Lung (tissue), 12 donors: ENCODE measurements around the gene NQO1. TPM values are rescaled to one million over a fixed set of nuclear protein-coding genes. Genes with fewer than 3 reads are reported as not detected.
A peak's percentile ranks its signal among the peaks of the same experiment; 100 is the strongest.
"Not testable (repeated sequence)": the region's sequence is repeated elsewhere in the genome, so short reads cannot be mapped to it uniquely, and the experiment has no call there.

Experiments
- ATAC-seq: fragments of 200-7000 bp; cut with Tn5 transposase; one replicate; pipeline ENCODE4 v1.9.1; 2020; ENCODE audit warnings: moderate number of reproducible peaks; ENCODE audit not compliant: insufficient read depth, low FRiP score
- DNase-seq, 3 donors: peaks; one replicate each; pipeline ENCODE4 v3.0.0-alpha.2; 2013 to 2017
- H3K27ac ChIP-seq, 2 donors: one replicate each; pipeline ENCODE4 v1.5.1; 2013; ENCODE audit warnings: mild to moderate bottlenecking in 2 of 2, moderate library complexity in 2 of 2, control low read depth in 1 of 2, inconsistent platforms in 1 of 2, low read depth in 1 of 2, low read length in 1 of 2
- H3K27me3 ChIP-seq, 3 donors: one replicate each; pipeline ENCODE4 v1.5.1; 2013; ENCODE audit warnings: low read length in 2 of 3; ENCODE audit not compliant: control insufficient read depth in 3 of 3, insufficient read depth in 3 of 3
- H3K36me3 ChIP-seq, 4 donors: one replicate each; pipeline ENCODE4 v1.5.1; 2013; ENCODE audit warnings: low read length in 4 of 4, mild to moderate bottlenecking in 1 of 4, moderate library complexity in 1 of 4; ENCODE audit not compliant: control insufficient read depth in 4 of 4, insufficient read depth in 4 of 4
- H3K4me1 ChIP-seq, 5 donors: one replicate each; pipeline ENCODE4 v1.5.1; 2013; ENCODE audit warnings: low read length in 5 of 5, mild to moderate bottlenecking in 2 of 5, moderate library complexity in 1 of 5; ENCODE audit not compliant: control insufficient read depth in 5 of 5, insufficient read depth in 5 of 5
- H3K4me3 ChIP-seq: one replicate; pipeline ENCODE4 v1.5.1; 2013; ENCODE audit warnings: mild to moderate bottlenecking, control low read depth, moderate library complexity
- H3K9ac ChIP-seq, 2 donors: one replicate each; pipeline ENCODE4 v1.5.1; 2013; ENCODE audit warnings: low read length in 2 of 2, control low read depth in 1 of 2; ENCODE audit not compliant: insufficient read depth in 1 of 2
- H3K9me3 ChIP-seq, 4 donors: one replicate each; pipeline ENCODE4 v1.5.1; 2013; ENCODE audit warnings: low read length in 3 of 4, mild to moderate bottlenecking in 1 of 4, moderate library complexity in 1 of 4; ENCODE audit not compliant: control insufficient read depth in 4 of 4, insufficient read depth in 3 of 4
- CTCF ChIP-seq: IDR thresholded peaks from 2 replicates; pipeline ENCODE4 v1.5.1; 2012; ENCODE audit warnings: mild to moderate bottlenecking; ENCODE audit errors: control extremely low read depth, extremely low read depth
- WGBS, 2 donors: extraction: QIAGEN DNeasy Blood & Tissue Kit; methylation state at CpG; one replicate each; pipeline ENCODE4 v1.1.7; 2013; 5-methylcytosine and 5-hydroxymethylcytosine counted together
- polyA plus RNA-seq, 2 donors: library from polyadenylated mRNA; stranded (reverse); fragments of 200-250 nt; gene quantifications; one replicate each; pipeline ENCODE4 v1.2.1, GENCODE V29; 2013
- total RNA-seq, 2 donors: library from RNA; depleted of rRNA in 1 of 2; stranded (reverse); fragments of >200 nt in 1 of 2; gene quantifications; one replicate each; pipeline ENCODE4 v1.2.1, GENCODE V29; 2014 to 2021
- donor health status: control.
- donor health status: control.
- donor health status: Bipolar disorder and iron deficiency.
- donor health status: healthy.
- donor health status: DM: yes; HTN: yes; CAD: no.

NQO1 gene
- total and polyA plus RNA-seq, 4 donors: 15.2 to 109 (median 44.9) TPM

- Histone ChIP-seq H3K36me3 (peaks cover 0 to 3% (median 0%) of the 10 kb centered on the region in 4 donors), H3K4me3 (peak within 1 kb of the TSS; percentile 87), H3K9me3 (no peaks in the 10 kb centered on the region), H3K27ac (peak within 1 kb of the TSS; percentile 95 to 97), H3K4me1 (peaks cover 0 to 9% (median 8%) of the 10 kb centered on the region in 5 donors), H3K9ac (peak within 1 kb of the TSS; percentile 75 to 94), H3K27me3 (no peaks in the 10 kb centered on the region)
- peak; percentile 73 to 82 (median 77) for DNase-seq
- no peak for TF ChIP-seq CTCF
- 1% methylated on average over 54 to 68 of the region's 68 CpGs for WGBS, 2 donors
- ATAC-seq: peak; percentile 76
These were observed 35.8 kb upstream of the NQO1 start, which contains the start of gene WWP2 for GRCh38 chr16:69761983-69762813. Gene WWP2 (plus strand): TSS chr16:69762332. CDS start chr16:69787011, 24,679 bp downstream.

- H3K4me1 ChIP-seq: peaks cover 0 to 11% (median 4%) of the 10 kb centered on the region in 5 donors
- WGBS, 2 donors: 83 to 84% methylated on average over 13 of the region's 13 CpGs
These were observed 31.0 kb upstream of the NQO1 start for GRCh38 chr16:69757375-69757774.

GRCh38 chr16:69756705-69757104, 30.3 kb upstream of the NQO1 start:
- H3K9ac ChIP-seq: no peak overlapping the region
- peaks cover 0 to 4% (median 0%) of the 10 kb centered on the region in 4 donors for H3K9me3 ChIP-seq
- ATAC-seq: no peak
- peaks cover 0 to 3% (median 1%) of the 10 kb centered on the region in 4 donors for H3K36me3 ChIP-seq
- 91 to 92% methylated on average over 10 of the region's 10 CpGs for WGBS, 2 donors
- no peak for TF ChIP-seq CTCF
- no peak for DNase-seq
- H3K4me1 ChIP-seq: peaks cover 0 to 11% (median 4%) of the 10 kb centered on the region in 5 donors
- no peak overlapping the region for H3K27ac ChIP-seq
- H3K4me3 ChIP-seq: no peak overlapping the region
- no peaks in the 10 kb centered on the region for H3K27me3 ChIP-seq

More at GRCh38 chr16:69757375-69757774, 31.0 kb upstream of the NQO1 start:
- not testable (repeated sequence) for H3K4me3 ChIP-seq, H3K9me3 ChIP-seq, H3K27ac ChIP-seq, H3K27me3 ChIP-seq, ATAC-seq, H3K9ac ChIP-seq, H3K36me3 ChIP-seq
- peak in 1 of 3 donors; percentile 22 for DNase-seq

GRCh38 chr16:69754469-69755310, 28.3 kb upstream of the NQO1 start, which contains the start of gene NOB1:
Gene NOB1 (minus strand): TSS chr16:69754926. CDS start chr16:69754910, 16 bp downstream.
- TF ChIP-seq CTCF: peak; percentile 97
- ATAC-seq: peak; percentile 98
- peak within 1 kb of the TSS; percentile 67 to 83 for H3K27ac ChIP-seq
- peaks cover 0 to 4% (median 0%) of the 10 kb centered on the region in 4 donors for H3K9me3 ChIP-seq
- H3K36me3 ChIP-seq: peaks cover 3 to 11% (median 5%) of the 10 kb centered on the region in 4 donors
- 0 to 1% methylated on average over 58 of the region's 58 CpGs for WGBS, 2 donors
- peak within 1 kb of the TSS; percentile 81 to 83 for H3K9ac ChIP-seq
- DNase-seq: peak; percentile 97 to 98 (median 97)
- peaks cover 0 to 11% (median 4%) of the 10 kb centered on the region in 5 donors for H3K4me1 ChIP-seq
- H3K4me3 ChIP-seq: peak within 1 kb of the TSS; percentile 92
- H3K27me3 ChIP-seq: no peaks in the 10 kb centered on the region
